ENCODE data around the gene FLT3LG.

Gene FLT3LG, protein sequence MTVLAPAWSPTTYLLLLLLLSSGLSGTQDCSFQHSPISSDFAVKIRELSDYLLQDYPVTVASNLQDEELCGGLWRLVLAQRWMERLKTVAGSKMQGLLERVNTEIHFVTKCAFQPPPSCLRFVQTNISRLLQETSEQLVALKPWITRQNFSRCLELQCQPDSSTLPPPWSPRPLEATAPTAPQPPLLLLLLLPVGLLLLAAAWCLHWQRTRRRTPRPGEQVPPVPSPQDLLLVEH

GRCh38 chr19:49473868-49474541 is at the start of gene FLT3LG:
Gene FLT3LG (plus strand): TSS chr19:49474215. CDS start chr19:49474640, 425 bp downstream.
- DNase-seq = peak; percentile 62

DNA sequence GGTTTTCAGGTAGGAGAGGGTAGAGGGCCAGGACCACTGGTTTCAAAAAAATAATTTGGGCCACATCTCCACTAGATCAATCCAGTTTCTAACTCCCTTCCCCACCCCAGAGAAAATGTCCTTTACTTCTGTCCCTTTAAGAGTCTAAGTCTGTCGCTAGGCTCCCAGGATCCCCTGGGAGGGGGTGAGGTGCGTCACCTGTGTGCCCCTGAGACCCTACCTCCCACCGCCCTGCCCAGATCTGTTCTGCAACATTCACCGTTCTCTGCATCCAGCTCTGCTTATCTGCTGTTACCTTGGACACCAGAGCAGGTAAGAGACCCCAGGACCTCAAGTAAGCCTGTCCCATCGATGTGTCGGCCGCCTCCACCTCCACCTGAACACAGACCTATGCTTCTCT is 48.8 kb upstream of the FLT3LG start, which contains the start of gene GFY:
Gene GFY, plus strand, starts transcription at position 211 of the 400 bp plus-strand sequence. CDS start 1,043 bp downstream, outside the sequence.
- DNase-seq = no peak

- peak; percentile 85 for DNase-seq
Observed at GRCh38 chr19:49425922-49426592, 48.0 kb upstream of the FLT3LG start.

- no peak for DNase-seq
Observed at GRCh38 chr19:49427339-49427738, 46.7 kb upstream of the FLT3LG start.

DNA sequence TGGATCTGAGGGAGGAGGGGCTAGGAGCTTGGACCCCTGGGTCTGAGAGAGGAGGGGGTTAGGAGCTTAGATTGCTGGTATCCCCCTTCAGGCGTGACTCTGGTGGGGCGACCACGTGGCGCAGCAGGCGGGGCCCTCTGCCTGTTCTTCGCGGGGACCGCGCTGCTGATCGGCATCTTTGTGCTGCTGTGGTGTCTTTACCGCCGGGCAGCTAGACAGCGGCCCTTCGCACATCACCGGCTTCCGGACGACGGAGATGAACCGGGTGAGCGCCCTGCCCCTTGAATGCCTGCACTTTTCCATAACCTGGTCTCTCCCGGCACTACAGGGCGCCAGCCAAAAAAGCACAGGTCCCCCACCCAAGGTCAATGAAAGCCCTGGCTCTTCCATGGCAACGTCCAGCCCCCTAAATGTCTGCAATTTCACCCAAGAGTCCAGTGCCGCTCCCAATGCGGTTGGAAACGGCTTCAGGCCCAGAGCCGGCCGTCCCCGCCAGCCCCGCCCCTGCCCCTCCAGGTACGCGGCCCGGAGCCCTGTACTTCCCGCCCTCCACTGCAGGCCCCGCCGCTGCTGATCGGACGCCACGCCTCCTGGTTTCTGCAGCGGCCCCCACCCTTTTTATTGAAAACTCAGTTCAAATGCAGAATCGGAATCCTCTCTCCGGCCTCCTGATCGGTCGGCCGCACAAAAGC is 46.0 kb upstream of the FLT3LG start:
- DNase-seq = peak; percentile 61

DNA sequence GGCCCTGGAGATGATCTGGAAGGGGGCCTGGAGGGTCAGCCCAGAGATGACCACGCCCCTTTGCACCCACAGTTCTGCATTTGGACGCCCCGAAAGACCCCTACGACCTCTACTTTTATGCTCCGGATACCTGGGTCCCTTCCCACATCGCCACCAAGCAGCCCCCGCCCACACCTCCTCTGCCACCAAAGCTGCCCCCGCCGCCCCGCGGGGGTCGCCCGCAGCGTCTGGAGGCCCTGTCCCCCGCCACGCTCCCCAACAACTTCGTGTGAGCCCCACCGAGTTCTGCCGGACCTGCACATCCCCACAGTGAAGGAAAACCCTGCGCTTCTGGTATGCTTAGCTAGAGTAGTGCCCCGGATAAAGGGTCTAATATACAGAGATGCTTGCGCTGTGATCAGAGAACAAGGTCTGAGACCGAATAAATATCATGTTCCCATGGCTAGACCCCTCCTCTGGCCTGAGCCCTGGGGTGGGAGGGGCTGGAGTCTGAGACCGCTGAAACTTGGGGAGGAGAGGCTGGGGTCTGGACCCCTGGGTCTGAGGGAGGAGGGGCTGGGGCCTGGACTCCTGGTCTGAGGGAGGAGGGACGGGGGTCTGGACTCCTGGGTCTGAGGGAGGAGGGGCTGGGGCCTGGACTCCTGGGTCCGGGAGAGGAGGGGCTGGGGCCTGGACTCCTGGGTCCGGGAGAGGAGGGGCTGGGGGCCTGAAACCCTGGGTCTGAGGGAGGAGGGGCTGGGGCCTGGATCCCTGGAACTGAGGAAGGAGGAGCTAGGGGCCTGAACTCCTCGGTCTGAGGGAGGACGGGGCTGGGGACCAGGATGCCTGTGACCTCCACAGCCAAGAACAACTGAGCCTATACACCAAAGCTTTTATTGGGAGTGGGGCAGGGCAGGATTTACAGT is 45.2 kb upstream of the FLT3LG start:
- DNase-seq = no peak

DNA sequence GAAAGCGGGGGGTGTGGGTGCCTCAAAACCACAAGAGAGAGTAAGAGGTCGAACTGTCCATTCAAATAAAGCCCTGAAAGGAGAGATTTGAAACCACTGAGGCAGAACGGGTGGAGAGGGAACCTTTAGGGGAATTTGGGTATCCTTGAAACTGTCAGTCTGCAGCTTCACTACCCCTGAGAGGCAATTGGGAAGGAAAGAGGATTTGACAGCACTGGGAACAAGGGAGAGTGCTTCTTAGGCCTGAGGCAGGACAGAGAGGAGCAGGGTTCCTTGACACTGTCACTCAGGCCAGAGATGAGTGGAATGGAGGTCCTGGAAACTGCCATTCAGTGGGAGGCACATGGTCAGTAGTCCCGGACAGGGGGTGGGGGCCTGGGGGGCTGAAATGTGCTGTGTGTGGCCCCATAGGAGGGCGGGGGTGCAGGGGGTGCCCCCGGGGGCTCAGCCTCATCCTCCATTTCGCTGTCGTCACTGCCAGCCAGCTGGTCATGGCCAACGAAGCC is 43.8 kb upstream of the FLT3LG start:
- DNase-seq = no peak

- no peak for DNase-seq
Observed at GRCh38 chr19:49430678-49431329, 43.2 kb upstream of the FLT3LG start.

- DNase-seq = no peak
Observed at GRCh38 chr19:49431330-49431749, 42.7 kb upstream of the FLT3LG start.

- DNase-seq = no peak
Observed at GRCh38 chr19:49432141-49433073, 41.6 kb upstream of the FLT3LG start.

DNA sequence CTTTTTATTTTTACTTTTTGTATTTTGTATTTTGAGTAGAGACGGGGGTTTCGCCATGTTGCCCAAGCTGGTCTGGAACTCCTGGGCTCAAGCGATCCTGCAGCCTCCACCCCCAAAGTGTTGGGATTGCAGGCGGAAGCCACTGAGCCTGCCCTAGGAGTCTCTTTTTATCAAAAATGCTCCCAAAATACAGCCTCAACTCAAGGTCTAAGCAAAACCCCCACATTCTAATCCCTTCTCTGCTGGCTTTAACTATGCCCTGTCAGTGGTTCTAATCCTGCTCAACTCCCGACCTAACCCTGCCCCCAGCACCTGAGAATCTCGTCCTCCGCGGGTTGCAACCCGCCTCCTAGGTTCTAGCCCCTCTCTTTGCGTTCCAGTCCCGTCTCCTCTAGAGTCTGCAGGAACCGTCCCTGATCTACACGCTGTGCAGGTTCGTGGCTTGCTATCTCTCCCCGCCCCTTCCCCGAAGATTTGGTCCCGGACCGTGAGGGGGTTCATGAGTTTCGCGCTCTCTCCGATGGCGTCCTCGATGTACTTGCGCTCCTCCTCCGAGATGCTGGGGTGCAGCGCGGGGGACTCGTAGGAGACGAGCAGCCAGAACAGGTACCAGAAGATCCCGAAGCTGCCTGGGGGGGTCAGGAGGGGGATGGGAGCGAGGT is 40.6 kb upstream of the FLT3LG start:
- no peak for DNase-seq

DNA sequence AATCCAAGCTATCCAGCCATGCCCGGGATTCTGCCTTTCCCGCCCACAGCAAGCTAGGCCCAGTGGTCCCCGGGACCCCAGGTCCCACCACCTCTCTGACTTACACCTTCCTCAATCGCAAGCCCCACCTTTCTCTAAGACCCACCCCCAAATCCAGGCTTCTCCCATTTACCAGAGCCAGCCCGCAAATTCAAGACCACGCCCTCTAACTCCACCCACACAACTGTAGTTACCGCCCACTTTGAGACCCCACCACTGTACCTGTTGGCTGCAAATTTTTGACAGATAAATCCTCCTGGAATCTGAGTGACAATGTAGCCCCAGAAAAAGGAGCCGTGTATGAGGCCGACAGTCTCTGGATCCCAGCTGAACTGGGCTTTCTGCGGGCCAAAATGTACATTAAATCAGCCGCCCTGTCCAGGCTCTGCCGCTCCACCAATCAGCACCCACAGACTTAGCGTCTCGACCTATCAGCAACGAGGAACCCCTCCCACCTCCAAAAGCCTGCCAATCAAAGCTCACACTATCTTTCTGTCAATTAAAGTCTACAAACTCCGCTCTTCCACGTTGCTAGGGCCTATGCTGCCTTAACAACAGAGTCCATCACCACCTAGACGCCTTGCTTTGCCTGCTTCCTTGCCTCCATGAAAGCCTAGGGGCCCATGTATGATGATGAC is 39.0 kb upstream of the FLT3LG start:
- no peak for DNase-seq

- no peak for DNase-seq
Observed at GRCh38 chr19:49435670-49436069, 38.3 kb upstream of the FLT3LG start.

DNA sequence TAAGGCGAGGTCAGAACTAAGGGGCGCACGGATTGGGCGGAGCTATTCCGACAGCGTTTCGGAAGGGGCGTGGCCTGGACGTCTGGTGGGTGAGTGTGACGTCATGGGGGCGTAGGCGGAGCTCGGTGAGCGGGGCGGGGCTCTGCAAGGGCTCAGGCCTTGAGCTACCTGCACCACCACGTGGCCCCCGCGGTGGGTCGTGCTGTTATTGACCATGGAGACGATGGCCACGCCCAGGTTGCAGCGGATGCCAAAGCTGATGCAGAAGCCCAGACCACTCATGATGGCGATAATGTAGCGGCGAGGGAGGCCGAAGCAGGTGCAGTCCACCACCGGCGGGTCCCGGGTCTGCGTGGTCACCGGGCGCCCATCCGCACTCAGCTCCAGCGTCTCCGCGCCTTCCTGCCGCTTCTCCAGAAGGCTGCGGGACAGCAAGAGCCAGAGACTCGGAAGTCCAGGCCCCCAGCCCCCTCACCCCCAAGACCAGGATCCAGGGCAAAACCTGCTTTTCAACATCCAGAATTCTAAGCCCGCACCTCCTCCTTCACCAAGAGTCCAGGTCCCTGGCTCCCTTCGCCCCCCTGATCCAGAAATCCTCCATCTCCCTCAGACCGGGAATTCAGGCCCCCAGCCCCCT is 37.5 kb upstream of the FLT3LG start:
- no peak for DNase-seq

DNA sequence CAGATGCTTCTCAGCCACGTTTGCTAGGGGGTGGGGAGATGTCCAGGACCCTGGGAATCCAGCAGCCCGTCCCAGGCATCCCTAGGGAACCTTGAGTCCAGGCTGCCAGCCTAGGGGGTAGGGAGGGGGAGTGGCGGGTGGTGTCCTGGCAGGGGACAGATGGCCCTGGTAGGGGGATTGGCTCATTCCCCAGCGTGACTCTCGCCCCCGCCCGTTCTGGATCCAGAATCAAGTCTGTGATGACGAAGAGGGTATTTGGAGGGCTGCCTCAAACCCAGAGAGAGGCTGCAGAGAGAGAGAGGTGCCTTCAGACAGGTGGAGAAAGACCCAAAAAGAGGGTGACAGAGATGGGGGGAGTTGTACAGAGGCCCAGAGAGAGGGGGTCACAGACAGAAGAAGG is 36.8 kb upstream of the FLT3LG start:
- DNase-seq = peak; percentile 72

DNA sequence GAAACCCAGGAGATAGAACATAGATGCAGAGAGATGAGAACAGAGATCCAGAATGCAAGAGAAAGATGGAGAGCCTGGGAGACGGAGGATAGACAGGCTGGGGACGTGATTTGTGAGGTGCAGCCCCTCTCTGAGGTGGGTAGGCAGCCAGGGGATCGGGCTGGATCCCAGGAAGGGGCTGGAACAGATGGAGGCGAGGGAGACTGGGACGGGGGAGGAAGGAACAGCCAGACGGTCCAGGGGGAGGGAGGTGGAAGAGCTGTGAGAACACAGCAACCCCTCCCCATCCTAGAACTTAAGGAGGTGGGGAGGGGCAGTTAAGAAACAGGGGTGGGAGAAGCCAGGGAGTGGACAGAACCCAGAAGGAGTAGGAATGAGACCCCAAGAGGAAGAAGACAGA is 35.8 kb upstream of the FLT3LG start:
- peak; percentile 70 for DNase-seq

GRCh38 chr19:49439836-49440235 is 34.2 kb upstream of the FLT3LG start:
- no peak for DNase-seq

GRCh38 chr19:49440439-49441209 is 33.4 kb upstream of the FLT3LG start:
- DNase-seq = no peak

Data from NCI-H2171 treated with DMSO at 0.1 percent for 48 hours (cell line).